RPMI7951 (cell line): Measurements from ENCODE around the gene FGF21. TPM values are rescaled to one million over a fixed set of nuclear protein-coding genes. Genes with fewer than 3 reads are reported as not detected.
A peak's percentile ranks its signal among the peaks of the same experiment; 100 is the strongest.

Experiments
- DNase-seq: peaks from one replicate; pipeline ENCODE4 v3.0.0-alpha.2; 2012; ENCODE audit warnings: low read depth
- total RNA-seq: library from RNA; depleted of rRNA; stranded (reverse); fragments of >200 nt; shearing (Covaris generic); gene quantifications from 2 replicates; pipeline ENCODE4 v1.2.3, GENCODE V29; 2014

FGF21 gene
- total RNA-seq, 1 experiment from 2014 or later = not detected

DNA sequence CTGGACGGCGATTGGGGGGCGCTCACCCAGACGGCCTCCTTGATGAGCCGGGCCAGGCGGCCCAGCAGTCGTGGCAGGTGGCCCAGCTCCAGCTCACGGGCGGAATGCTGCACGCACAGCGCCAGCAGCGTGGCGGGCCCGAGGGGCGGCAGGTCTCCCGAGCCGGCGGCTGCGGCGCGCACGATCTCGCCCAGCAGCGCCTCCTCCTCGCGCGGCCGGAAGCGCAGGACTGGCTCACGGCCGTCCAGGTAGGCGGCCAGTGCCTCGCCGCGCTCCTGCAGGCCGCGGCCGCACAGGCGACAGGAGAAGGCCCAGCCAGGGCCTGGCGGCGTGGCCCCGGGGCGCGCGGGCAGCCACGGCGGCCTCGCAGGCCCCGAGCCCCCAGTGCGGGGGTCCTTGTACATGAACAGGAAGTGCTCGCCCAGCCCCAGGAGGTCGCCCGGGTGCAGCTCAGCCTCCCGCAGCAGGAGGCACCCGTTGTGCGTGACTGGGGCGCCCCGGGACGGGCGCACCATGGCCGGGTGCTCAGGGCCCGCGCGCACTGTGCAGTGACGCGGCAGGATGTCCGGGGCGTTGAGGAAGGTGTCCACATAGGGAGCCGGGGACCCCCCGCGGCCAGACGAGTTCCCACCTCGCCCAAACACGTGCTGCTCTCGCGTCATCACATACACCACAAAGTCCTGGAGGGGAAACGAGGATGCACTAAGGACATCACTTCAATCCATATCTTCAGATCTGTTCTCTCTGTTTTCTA lies 26.2 kb upstream of the FGF21 start:
- DNase-seq = no peak

GRCh38 chr19:48731452-48731851 lies 23.9 kb upstream of the FGF21 start:
- DNase-seq = no peak

DNA sequence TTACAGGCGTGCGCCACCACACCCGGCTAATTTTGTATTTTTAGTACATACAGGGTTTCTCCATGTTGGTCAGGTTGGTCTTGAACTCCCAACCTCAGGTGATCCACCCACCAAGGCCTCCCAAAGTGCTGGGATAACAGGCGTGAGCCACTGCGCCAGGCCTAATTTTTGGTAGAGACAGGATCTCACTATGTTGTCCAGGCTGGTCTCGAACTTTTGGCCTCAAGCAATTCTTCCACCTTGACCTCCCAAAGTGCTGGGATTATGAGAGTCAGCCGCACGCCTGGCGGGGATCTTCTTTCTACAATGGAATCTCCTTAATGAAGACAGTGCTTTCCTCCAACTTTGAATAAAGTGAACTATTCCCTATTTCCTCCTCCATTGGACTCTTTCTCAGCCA lies 20.7 kb upstream of the FGF21 start:
- DNase-seq = no peak

DNA sequence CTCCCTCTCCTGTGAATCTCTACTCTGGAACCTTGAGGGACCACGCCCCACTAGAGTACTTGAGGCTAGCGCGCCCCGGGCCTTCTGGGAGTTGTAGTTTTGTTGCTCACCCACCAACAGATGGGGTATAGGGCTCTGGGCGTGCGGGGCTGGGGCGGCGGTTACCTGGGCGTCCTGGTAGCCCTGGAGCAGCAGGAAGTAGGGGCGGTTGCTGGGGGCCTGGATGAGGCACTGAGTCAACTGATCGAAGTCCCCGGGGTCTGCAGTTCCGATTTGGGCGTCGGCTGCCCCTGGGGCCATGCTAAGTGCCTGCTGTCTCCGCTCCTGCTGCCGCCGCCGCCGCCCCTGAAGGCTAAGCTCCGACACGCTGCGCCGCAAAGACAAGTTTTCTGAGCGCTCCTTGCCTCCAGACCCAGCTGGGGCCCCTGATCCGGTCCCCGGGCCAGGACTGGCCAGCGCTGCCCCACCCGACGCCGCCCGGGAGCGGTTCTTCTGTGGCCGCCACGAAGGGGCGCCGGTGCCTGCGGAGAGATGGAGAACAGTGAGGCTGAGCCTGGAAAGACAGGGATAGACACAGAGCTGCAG lies 20.2 kb upstream of the FGF21 start:
- DNase-seq = peak; percentile 76

DNA sequence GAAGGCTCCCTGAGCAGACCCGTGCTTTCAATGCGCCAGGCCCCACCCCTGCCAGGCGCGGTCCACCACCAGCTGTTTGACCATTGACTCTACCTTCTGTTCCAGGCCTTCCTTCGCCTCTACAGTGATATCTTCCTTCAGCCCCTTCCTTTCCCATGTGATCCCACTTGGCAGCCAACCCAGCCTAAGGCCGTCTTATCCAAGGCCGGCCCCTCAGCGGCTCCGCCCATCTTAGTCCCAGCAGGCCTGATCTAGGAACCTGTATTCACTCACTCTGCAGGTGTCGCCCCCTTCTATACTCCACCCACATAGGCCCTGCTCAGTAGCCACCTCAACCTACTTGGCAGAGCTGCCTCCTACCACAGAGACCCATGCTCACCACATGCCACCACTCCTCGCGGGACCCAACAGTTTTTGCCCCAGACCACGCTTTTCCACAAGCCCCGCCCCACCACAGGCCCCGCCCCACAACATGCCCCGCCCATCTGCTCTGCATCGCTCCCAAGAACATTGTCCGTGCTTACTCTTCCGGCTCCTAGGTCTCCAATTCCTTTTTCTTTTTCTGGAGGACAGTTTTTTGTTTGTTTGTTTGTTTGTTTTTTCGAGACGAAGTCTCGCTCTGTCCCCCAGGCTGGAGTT lies 17.8 kb upstream of the FGF21 start:
- DNase-seq = no peak

DNA sequence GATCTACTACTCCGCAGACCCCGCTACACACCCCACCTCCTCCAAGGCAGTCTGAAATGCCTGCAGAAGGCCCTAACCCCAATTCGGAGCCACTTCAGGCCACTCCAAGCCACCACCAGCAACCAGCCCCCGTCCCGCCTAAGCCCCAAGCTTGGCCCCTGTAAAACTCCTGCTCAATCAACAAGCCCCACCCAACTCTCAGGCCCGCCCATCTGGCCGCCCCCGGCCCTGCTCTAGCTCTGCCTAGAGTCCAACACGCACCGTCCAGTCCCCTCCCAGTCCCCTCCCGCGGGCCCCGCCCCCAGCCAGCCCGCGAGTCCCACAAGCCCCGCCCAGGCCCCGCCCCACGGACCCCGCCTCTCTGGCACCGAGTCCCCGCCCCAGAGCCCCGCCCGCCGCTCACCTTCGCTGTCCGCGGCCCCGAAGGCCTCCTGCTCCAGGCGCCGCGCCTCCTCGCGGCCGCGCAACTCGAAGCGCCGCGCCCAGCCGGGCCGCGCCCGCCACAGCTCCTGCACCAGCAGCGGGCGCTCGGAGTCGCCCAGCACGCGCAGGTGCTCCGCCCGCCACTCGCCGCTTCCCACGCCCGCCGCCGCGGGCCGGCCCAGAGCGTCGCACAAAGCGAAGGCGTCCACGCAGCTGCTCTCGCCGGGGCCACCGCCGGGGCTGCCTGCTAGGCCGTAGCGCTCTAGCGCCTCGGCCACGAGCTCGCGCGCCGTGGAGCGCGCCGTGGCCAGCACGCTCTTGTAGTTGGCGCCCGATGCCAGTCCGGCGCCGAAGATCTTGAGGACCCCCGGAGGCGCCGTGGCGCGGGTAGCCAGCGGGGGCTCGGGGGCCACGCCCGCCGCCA lies 16.5 kb upstream of the FGF21 start:
- peak; percentile 84 for DNase-seq

GRCh38 chr19:48739404-48740163 lies 15.7 kb upstream of the FGF21 start:
- no peak for DNase-seq

- DNase-seq = no peak
Observed at GRCh38 chr19:48740164-48740972, 15.0 kb upstream of the FGF21 start, which contains the start of gene RASIP1. Gene RASIP1 (minus strand): TSS chr19:48740610. CDS start chr19:48740282, 328 bp downstream.

- DNase-seq = no peak
Observed at GRCh38 chr19:48741129-48741999, 14.0 kb upstream of the FGF21 start.

DNA sequence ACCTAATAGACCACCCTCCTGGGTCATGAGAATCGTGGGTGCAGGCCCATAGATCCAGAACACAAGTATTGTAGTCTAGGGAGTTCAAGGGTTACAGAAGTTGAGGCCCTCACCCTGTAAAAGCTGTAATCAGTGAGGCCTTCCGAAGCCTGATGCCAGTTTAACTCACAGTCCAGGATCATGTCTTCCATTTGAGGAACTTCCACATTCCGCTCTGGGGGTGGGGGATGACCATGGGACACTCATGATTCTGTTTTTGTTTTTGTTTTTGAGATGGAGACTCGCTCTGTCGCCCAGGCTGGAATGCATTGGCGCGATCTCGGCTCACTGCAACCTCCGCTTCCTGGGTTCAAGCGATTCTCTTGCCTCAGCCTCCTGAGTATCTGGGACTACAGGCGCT lies 13.2 kb upstream of the FGF21 start:
- no peak for DNase-seq

DNA sequence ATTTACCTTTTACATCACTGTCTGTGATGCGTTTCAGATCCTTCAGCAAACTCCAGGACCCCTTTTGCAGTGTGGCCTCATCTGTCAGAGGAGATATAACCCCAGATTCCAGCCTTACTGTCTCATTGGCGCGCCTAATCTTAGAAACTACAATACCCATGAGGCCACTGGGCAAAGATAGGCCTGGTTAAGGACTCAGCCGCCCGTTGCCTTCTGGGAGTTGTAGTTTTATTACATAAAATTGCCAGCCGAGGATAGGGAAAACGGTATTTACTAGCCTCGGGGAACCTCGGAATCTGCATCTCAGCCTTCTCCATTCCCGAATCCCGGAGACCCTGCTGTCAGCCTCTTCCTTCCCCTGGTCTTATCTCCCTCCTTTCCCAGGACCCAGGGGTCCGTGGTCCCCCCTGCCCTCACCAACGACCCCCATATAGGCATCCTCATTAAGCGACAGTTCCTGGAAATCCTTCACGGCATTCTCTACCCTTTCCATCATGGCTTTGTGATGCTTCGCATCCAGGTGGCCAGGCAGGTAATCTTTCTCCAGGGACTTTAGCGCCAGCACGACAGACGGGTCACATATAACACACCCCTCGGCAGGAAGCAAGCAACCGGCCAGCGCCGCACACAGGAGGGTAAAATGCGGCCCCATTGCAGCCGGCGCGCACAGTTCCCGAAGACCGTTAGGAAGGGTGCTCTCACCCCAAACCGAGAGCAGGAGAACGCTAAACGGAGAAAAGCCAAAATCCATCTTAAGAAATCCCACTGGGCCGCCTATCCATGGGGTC lies 9.9 kb upstream of the FGF21 start:
- DNase-seq = peak; percentile 60

- DNase-seq = no peak
Observed at GRCh38 chr19:48746110-48746509, 9.2 kb upstream of the FGF21 start.

DNA sequence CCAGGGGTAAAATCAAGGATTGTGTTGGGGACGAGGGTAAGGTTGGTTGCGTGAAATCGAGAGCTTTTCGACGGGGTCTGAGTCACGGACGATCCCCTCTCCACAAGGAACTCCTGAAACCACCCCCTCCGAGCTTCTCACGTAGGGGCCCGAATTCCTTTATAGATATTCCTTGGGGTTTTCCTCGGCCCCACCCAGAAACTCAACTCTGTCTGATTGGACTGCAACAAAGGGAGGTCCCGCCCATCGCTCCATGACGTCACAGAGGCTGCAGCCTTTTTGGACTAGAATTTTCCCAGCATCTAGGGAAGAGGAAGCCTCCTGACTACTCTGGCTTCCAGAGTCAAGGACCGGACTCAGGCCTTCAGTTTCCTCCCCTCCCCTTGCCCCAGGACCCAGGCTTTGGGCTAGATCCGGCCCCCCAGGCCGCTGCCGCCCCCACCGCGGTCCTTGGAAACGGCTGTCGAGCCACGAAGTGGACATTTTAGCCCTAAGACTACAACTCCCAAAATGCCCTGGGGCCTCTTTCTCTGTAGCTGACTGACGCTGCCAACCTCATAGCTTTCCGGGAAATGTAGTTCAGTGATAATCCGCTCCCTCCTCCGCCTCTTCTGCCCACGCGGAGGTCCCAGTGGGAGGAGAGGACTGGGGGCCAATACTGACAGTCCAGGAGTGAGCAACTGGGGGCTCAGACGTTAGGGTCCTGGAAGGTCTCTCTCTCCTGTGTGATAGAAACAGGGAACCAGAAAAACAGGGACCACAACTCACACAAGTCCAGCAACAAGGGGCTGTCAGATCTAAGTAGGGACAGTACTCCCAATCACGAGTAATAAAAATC lies 8.4 kb upstream of the FGF21 start, which contains the start of gene IZUMO1:
IZUMO1 (minus strand) TSS at position 172 of the 838 bp plus-strand sequence. CDS start 1,050 bp downstream, outside the sequence.
- DNase-seq = no peak

GRCh38 chr19:48749571-48750198 lies 5.6 kb upstream of the FGF21 start:
- DNase-seq = no peak

DNA sequence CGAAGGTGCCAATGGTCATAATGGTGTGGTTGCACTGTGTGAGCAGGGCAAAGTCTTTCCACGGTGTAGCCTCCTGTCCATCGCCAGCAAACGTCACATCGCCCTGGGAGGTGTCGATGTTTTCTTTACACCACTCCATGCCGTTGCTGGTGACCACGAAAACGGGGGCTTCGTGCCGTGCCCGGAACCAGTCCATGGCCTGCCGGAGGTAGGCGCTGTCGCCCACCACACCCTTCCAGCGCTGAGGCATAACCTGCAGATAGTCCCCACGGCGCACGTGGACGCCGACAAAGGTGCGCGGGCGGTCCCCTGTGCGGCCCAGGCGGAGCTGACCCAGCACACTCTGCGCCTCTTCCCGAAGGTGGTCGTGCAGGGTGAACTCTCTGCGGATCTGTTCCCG lies 5.0 kb upstream of the FGF21 start:
- no peak for DNase-seq

GRCh38 chr19:48750771-48751504 lies 4.4 kb upstream of the FGF21 start:
- no peak for DNase-seq
